Thyroid gland (tissue), 4 donors: ENCODE results near the gene DNASE2. TPM values are rescaled to one million over a fixed set of nuclear protein-coding genes. Genes with fewer than 3 reads are reported as not detected.
A peak's percentile ranks its signal among the peaks of the same experiment; 100 is the strongest.
"Not testable (repeated sequence)": the region's sequence is repeated elsewhere in the genome, so short reads cannot be mapped to it uniquely, and the experiment has no call there.

Experiments used
- DNase-seq, 2 donors: peaks; one replicate each; pipeline ENCODE4 v3.0.0-alpha.2; 2019
- H3K27ac ChIP-seq, 3 donors: fragments of 200-600 bp; sonication (generic); 1 replicate in 2 of 3; 2 replicates in 1 of 3; pipeline ENCODE4 v1.5.1; 2016 to 2019; ENCODE audit warnings: mild to moderate bottlenecking in 1 of 3, moderate library complexity in 1 of 3
- H3K27me3 ChIP-seq: fragments of 200-600 bp; sonication (generic); one replicate; pipeline ENCODE4 v1.5.1; 2019
- H3K36me3 ChIP-seq, 2 donors: fragments of 200-600 bp; sonication (generic); one replicate each; pipeline ENCODE4 v1.5.1; 2016 to 2019
- H3K4me1 ChIP-seq, 2 donors: fragments of 200-600 bp; sonication (generic); one replicate each; pipeline ENCODE4 v1.5.1; 2017 to 2019
- H3K4me3 ChIP-seq, 3 donors: fragments of 200-600 bp; sonication (generic); replicated peaks in 1 of 3; 1 replicate in 2 of 3; 2 replicates in 1 of 3; pipeline ENCODE4 v1.5.1; 2016; ENCODE audit warnings: mild to moderate bottlenecking in 1 of 3
- H3K9me3 ChIP-seq: fragments of 200-600 bp; sonication (generic); one replicate; pipeline ENCODE4 v1.5.1; 2017
- POLR2A ChIP-seq, 2 donors: fragments of 450-650 bp; IDR thresholded peaks; one replicate each; pipeline ENCODE4 v1.6.1; 2017; ENCODE audit warnings: antibody characterized with exemption in 2 of 2, mild to moderate bottlenecking in 2 of 2, moderate library complexity in 1 of 2
- WGBS, 2 donors: methylation state at CpG; one replicate each; pipeline ENCODE4 v1.1.5; 2017; 5-methylcytosine and 5-hydroxymethylcytosine counted together
- intact Hi-C: fragments of 100-400 bp; cut with DNase I; formaldehyde crosslinking; loops from one replicate; pipeline ENCODE4 v1.15.1; 2023
- total RNA-seq, 4 donors: library from RNA; depleted of rRNA; stranded (reverse); fragments of >200 nt; gene quantifications; one replicate each; pipeline ENCODE4 v1.2.3, GENCODE V29; 2016
- TF ChIP-seq, protein P1 (sequence below), 6 experiments: fragments of 200-600 bp in 3 of 6; fragments of 450-650 bp in 3 of 6; sonication (generic) in 3 of 6; IDR thresholded peaks; one replicate each; pipeline ENCODE4 v1.5.1; 2016 to 2019; ENCODE audit warnings: antibody characterized with exemption in 6 of 6, mild to moderate bottlenecking in 2 of 6, inconsistent platforms in 1 of 6, moderate library complexity in 1 of 6

DNASE2 gene
- total RNA-seq, 4 donors from 2014 or later, result 35.4 to 67.3 (median 59.1) TPM

DNA sequence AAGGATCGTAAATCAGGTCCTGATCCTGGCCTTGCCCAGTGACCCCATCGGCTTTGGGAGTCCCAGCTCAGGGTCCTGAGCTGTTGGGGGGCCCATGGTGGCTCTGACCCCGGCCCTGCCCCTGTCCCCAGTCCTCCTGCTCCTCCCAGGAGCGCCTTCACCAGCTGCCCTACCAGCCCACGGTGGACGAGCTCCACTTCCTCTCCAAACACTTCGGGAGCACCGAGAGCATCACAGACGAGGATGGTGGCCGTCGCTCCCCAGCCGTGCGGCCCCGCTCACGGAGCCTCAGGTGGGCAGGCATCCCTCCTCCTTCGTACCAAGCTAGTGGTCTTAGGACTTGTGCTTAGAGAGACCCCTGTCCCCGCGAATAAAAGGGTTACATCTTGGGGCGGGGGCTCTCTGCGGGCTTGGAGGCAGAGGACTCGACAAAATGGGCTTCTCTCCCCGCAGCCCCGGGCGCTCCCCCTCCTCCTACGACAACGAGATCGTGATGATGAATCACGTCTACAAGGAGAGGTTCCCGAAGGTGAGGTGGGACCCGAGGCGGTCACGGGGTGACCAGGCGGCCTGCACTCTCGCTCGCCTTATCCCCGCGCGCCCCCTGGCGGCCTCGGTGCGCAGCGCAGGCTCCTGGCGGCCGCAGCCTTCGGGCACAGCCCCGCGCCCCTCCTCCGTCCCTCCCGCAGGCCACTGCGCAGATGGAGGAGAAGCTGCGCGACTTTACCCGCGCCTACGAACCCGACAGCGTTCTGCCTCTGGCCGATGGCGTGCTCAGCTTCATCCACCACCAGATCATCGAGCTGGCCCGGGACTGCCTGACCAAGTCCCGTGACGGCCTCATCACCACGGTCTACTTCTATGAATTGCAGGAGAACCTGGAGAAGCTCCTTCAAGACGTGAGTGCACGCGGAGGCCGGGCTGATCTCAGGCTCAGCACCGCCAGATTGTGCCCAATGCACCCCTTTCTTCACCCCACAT lies 33.8 kb downstream of the DNASE2 start:
- intact Hi-C loops, result loop anchor here (5.0 to 10.0 kb wide), 3 partner anchors 80 to 283 kb away; no protein-coding TSS in a partner anchor
- 23 to 31% methylated on average over 17 to 31 of the region's 69 CpGs for WGBS, 2 donors
- Histone ChIP-seq H3K4me1 (peaks cover 0 to 8% of the 10 kb centered on the region in 2 donors), H3K36me3 (no peaks in the 10 kb centered on the region), H3K4me3 (peak overlapping the region in 1 of 3 donors; percentile 2), H3K27ac (no peak overlapping the region), H3K9me3 (no peaks in the 10 kb centered on the region), H3K27me3 (peaks cover 2% of the 10 kb centered on the region)
- TF ChIP-seq, protein P1, sequence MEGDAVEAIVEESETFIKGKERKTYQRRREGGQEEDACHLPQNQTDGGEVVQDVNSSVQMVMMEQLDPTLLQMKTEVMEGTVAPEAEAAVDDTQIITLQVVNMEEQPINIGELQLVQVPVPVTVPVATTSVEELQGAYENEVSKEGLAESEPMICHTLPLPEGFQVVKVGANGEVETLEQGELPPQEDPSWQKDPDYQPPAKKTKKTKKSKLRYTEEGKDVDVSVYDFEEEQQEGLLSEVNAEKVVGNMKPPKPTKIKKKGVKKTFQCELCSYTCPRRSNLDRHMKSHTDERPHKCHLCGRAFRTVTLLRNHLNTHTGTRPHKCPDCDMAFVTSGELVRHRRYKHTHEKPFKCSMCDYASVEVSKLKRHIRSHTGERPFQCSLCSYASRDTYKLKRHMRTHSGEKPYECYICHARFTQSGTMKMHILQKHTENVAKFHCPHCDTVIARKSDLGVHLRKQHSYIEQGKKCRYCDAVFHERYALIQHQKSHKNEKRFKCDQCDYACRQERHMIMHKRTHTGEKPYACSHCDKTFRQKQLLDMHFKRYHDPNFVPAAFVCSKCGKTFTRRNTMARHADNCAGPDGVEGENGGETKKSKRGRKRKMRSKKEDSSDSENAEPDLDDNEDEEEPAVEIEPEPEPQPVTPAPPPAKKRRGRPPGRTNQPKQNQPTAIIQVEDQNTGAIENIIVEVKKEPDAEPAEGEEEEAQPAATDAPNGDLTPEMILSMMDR (IDR thresholded peaks at IDR 0.05), result peak; percentile 80 to 99 (median 98)
- TF ChIP-seq POLR2A (IDR thresholded peaks at IDR 0.05), result no peak
- DNase-seq, result peak; percentile 87 to 88

DNA sequence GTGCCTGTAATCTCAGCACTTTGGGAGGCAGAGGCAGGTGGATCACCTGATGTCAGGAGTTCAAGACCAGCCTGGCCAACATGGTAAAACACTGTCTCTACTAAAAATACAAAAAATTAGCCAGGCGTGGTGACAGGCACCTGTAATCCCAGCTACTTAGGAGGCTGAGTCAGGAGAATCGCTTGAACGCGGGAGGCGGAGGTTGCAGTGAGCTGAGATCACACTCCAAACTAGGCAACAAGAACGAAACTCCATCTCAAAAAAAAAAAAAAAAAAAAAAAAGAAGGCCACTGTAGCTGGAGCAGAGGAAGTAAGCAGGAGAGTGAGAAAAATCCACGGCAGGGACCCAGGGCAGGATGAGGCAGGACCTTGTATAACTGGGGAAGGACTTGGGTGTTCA lies 34.6 kb downstream of the DNASE2 start:
- H3K9me3 ChIP-seq, DNase-seq, H3K4me1 ChIP-seq, H3K4me3 ChIP-seq, H3K27ac ChIP-seq, H3K36me3 ChIP-seq, H3K27me3 ChIP-seq: not testable (repeated sequence)
- 85% methylated on average over 7 of the region's 7 CpGs for WGBS, 2 donors
- intact Hi-C loops, result loop anchor here (5.0 to 10.0 kb wide), 3 partner anchors 79 to 282 kb away; no protein-coding TSS in a partner anchor

DNA sequence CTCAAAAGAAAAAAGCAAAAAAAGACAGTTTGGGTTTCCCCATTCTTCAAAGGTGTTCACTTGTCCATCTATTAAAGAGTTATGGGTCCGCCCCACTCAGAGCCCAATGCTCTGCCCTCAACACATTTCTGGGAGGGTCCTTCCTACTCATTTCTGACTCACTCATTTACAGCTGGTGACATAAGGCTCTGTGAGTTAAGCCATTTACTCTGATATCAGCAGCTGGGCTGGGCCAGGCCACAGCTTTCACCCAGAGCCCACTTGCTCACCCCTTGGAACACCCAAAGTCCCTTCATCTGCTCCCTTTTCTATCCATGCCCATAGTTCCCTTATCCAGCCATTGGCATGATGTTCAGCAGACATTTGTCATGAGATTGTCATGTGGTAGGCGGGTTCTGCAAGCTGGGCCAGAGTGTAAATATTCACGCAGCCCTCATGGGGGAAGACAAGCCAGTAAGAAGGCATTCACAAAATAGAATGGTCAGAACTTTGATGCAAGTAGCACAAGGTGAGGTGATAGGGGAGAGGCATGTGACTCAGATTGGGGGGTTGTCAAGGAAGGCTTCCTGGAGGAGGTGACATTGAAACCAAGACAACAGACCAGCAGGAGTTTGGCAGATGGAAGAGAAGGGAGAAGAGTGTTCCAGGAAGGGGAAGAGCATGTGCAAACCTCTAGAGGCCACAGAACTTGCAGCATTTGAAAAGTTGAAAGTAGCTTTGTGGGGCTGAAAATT lies 37.1 kb downstream of the DNASE2 start:
- Histone ChIP-seq H3K27me3 (peaks cover 17% of the 10 kb centered on the region), H3K36me3 (no peaks in the 10 kb centered on the region), H3K4me1 (peaks cover 0 to 11% of the 10 kb centered on the region in 2 donors), H3K4me3 (no peak overlapping the region), H3K27ac (no peak overlapping the region), H3K9me3 (no peaks in the 10 kb centered on the region)
- TF ChIP-seq POLR2A (IDR thresholded peaks at IDR 0.05), result no peak
- TF ChIP-seq, protein P1 (IDR thresholded peaks at IDR 0.05), result no peak
- WGBS, 2 donors, result 93 to 94% methylated on average over 3 of the region's 3 CpGs
- no peak for DNase-seq
- intact Hi-C loops, result loop anchor here (10.0 kb wide), 2 partner anchors 169 to 279 kb away; no protein-coding TSS in a partner anchor

DNA sequence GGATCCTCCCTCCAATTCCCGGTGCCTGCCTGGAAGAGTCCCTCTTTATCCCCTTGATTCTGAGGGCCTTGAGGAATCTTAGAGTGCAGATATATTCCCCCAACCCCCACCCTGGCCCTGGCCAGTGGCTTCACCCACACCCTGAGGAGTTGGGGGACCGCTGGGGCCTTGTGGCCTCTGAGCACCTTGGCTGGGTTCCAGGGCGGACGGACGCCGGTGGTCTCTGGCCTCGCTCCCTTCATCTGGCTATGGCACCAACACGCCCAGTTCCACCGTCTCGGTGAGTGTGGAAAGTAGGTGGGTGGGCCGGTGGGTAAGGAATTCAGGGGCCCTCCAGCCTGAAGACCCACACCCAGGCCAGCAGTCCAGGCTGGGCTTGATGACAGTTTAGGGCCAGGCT lies 37.9 kb downstream of the DNASE2 start:
- intact Hi-C loops, result loop anchor here (10.0 kb wide), 2 partner anchors 169 to 279 kb away; no protein-coding TSS in a partner anchor
- 71 to 81% methylated on average over 6 to 11 of the region's 11 CpGs for WGBS, 2 donors
- TF ChIP-seq POLR2A (IDR thresholded peaks at IDR 0.05), result no peak
- TF ChIP-seq, protein P1 (IDR thresholded peaks at IDR 0.05), result no peak
- peaks cover 7 to 14% of the 10 kb centered on the region in 2 donors for H3K4me1 ChIP-seq
- H3K27me3 ChIP-seq, result peaks cover 24% of the 10 kb centered on the region
- no peak overlapping the region for H3K27ac ChIP-seq
- H3K4me3 ChIP-seq, result no peak overlapping the region
- no peaks in the 10 kb centered on the region for H3K36me3 ChIP-seq
- DNase-seq, result no peak
- H3K9me3 ChIP-seq, result no peaks in the 10 kb centered on the region

DNA sequence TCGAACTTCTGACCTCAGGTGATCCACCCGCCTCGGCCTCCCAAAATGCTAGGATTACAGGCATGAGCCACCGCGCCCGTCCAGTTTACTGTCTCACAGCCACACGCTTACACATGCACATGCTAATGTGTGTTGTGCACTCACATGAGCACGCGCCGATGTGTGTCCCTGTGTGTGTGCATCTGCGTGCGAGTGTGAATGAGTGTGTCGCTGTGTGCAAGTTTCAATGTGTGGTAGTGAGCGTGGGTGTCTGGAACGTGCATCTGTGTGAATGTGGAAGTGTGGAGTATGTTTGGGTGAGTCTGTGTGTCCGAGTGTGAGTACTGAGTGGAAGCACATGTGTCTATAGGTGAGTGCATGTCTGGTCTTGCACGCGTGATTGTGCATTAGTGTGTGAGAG lies 38.7 kb downstream of the DNASE2 start:
- peaks cover 30% of the 10 kb centered on the region for H3K27me3 ChIP-seq
- intact Hi-C loops, result loop anchor here (10.0 kb wide), 2 partner anchors 168 to 278 kb away; no protein-coding TSS in a partner anchor
- H3K4me1 ChIP-seq, result peaks cover 9 to 10% of the 10 kb centered on the region in 2 donors
- no peak overlapping the region for H3K4me3 ChIP-seq
- no peak overlapping the region for H3K27ac ChIP-seq
- H3K36me3 ChIP-seq, result no peaks in the 10 kb centered on the region
- no peaks in the 10 kb centered on the region for H3K9me3 ChIP-seq
- DNase-seq, result no peak
- no peak for TF ChIP-seq POLR2A (IDR thresholded peaks at IDR 0.05)
- TF ChIP-seq, protein P1 (IDR thresholded peaks at IDR 0.05), result no peak
- WGBS, 2 donors, result 93 to 94% methylated on average over 18 of the region's 18 CpGs
